Measurements from ENCODE around the gene ABCB1. TPM values are rescaled to one million over a fixed set of nuclear protein-coding genes. Genes with fewer than 3 reads are reported as not detected.

The ABCB1 gene
- polyA plus RNA-seq, 1 donor from 2014 or later, result 1.6 TPM

DNA sequence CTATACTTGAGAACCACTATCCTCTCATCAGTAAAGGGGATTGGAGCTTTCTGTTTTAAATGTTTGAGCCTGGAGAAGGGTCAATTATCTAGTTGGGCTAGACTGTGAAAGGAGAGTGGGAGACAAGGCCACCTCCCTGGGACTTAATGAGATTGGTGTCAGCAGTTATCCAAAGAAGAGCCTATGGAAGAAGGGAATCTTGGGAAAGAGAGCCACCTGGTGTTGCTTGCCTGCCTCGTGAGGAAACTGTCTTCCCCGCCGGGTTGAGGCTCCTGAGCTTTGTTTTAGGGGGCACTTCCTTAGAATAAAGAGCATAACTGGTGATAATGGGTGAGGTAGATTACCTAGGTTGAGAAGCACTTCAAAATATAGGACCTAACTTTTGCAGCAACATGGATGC lies 93.2 kb downstream of the ABCB1 start:
- Histone ChIP-seq H3K9me2 (ENCODE audit: insufficient read depth, low read length) (no peaks in the 10 kb centered on the region), H3K4me2 (ENCODE audit: low read length) (no peak overlapping the region), H4K20me1 (ENCODE audit: insufficient read depth) (no peaks in the 10 kb centered on the region), H3K27ac (ENCODE audit: low read length) (no peak overlapping the region), H3K79me2 (replicated peaks; ENCODE audit: insufficient read depth, low read length) (no peaks in the 10 kb centered on the region), H3K9ac (ENCODE audit: low read length) (no peak overlapping the region), H3K9me3 (ENCODE audit: low read length) (no peaks in the 10 kb centered on the region), H3K4me3 (ENCODE audit: low read length) (no peak overlapping the region), H2AFZ (ENCODE audit: low read depth, low read length) (no peak overlapping the region), H3K27me3 (ENCODE audit: insufficient read depth, low read depth, low read length) (no peaks in the 10 kb centered on the region), H3F3A (ENCODE audit: insufficient read depth, low read length, poor library complexity, severe bottlenecking) (no peaks in the 10 kb centered on the region), H3K36me3 (ENCODE audit: insufficient read depth, low read length) (no peaks in the 10 kb centered on the region)
- TF ChIP-seq REST (IDR thresholded peaks at IDR 0.05; ENCODE audit: borderline replicate concordance), result no peak
- no peak for TF ChIP-seq MXI1 (conservative IDR thresholded peaks at IDR 0.05; ENCODE audit: poor library complexity, severe bottlenecking)
- no peak for TF ChIP-seq EZH2 (IDR thresholded peaks at IDR 0.05; ENCODE audit: borderline replicate concordance, insufficient read depth, low read length, poor library complexity, severe bottlenecking)
- no peak for TF ChIP-seq POLR2AphosphoS5 (IDR thresholded peaks at IDR 0.05)
- no peak for TF ChIP-seq EP300 (conservative IDR thresholded peaks at IDR 0.05; ENCODE audit: poor library complexity, severe bottlenecking)
- TF ChIP-seq SMC3 (conservative IDR thresholded peaks at IDR 0.05; ENCODE audit: poor library complexity), result no peak
- TF ChIP-seq, protein P1, sequence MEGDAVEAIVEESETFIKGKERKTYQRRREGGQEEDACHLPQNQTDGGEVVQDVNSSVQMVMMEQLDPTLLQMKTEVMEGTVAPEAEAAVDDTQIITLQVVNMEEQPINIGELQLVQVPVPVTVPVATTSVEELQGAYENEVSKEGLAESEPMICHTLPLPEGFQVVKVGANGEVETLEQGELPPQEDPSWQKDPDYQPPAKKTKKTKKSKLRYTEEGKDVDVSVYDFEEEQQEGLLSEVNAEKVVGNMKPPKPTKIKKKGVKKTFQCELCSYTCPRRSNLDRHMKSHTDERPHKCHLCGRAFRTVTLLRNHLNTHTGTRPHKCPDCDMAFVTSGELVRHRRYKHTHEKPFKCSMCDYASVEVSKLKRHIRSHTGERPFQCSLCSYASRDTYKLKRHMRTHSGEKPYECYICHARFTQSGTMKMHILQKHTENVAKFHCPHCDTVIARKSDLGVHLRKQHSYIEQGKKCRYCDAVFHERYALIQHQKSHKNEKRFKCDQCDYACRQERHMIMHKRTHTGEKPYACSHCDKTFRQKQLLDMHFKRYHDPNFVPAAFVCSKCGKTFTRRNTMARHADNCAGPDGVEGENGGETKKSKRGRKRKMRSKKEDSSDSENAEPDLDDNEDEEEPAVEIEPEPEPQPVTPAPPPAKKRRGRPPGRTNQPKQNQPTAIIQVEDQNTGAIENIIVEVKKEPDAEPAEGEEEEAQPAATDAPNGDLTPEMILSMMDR (IDR thresholded peaks at IDR 0.05; ENCODE audit: poor library complexity, severe bottlenecking), result no peak
- no peak for TF ChIP-seq TAF1 (IDR thresholded peaks at IDR 0.05; ENCODE audit: low read depth)
- no peak for TF ChIP-seq RAD21 (conservative IDR thresholded peaks at IDR 0.05)

DNA sequence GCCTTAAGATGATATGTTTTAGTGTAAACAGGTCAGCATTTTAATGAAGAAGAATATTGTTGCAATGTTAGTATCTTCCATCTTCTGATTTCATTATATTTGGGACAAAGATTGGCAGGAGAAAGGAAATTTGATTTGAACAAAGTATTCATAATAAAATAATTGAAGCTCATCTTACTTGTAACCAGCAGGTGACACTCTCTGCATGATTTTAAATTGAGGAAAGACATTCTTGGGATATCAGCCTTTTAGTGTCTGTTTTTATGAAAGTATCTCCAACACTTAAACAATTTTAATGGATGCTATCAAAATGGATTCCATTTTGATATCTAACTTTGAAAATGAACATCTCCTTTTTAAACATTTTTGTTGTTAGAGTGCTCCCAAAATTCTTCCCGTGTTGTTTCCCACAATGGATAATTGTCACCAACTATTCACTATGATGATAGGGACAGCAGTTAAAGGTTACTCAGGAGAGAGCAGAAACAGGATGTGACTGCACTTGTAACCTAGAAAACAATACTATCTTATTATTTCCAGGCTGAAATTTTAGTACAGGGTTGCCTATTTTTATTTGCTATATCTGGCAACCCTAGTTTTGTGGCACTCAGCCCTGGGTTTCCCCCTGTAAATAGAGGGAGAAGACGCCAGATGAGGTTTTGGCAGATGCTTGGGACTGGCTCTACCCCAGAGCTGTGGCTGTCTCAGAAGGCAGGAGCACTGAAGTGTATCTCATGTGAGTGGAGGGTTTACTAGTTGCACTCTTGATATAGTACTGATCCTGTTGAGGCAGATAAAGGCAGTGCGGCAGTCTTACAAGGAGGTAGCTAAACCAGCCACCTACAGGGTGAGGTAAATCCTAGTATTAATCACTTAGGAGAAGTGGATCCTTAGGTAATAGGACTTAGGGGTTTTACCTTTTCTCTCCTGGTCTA lies 94.2 kb downstream of the ABCB1 start:
- H3K9me2 ChIP-seq (ENCODE audit: insufficient read depth, low read length), result no peaks in the 10 kb centered on the region
- TF ChIP-seq REST (IDR thresholded peaks at IDR 0.05; ENCODE audit: borderline replicate concordance) (no peak), EP300 (conservative IDR thresholded peaks at IDR 0.05; ENCODE audit: poor library complexity, severe bottlenecking) (no peak), MXI1 (conservative IDR thresholded peaks at IDR 0.05; ENCODE audit: poor library complexity, severe bottlenecking) (no peak), RAD21 (conservative IDR thresholded peaks at IDR 0.05) (peak; percentile 87), POLR2AphosphoS5 (IDR thresholded peaks at IDR 0.05) (no peak), EZH2 (IDR thresholded peaks at IDR 0.05; ENCODE audit: borderline replicate concordance, insufficient read depth, low read length, poor library complexity, severe bottlenecking) (no peak), SMC3 (conservative IDR thresholded peaks at IDR 0.05; ENCODE audit: poor library complexity) (peak; percentile 91), TAF1 (IDR thresholded peaks at IDR 0.05; ENCODE audit: low read depth) (no peak)
- TF ChIP-seq, protein P1 (IDR thresholded peaks at IDR 0.05; ENCODE audit: poor library complexity, severe bottlenecking), result peak; percentile 85
- H3K4me2 ChIP-seq (ENCODE audit: low read length), result no peak overlapping the region
- H3K9ac ChIP-seq (ENCODE audit: low read length), result no peak overlapping the region
- no peaks in the 10 kb centered on the region for H3F3A ChIP-seq (ENCODE audit: insufficient read depth, low read length, poor library complexity, severe bottlenecking)
- no peak overlapping the region for H3K27ac ChIP-seq (ENCODE audit: low read length)
- no peaks in the 10 kb centered on the region for H3K27me3 ChIP-seq (ENCODE audit: insufficient read depth, low read depth, low read length)
- H4K20me1 ChIP-seq (ENCODE audit: insufficient read depth), result no peaks in the 10 kb centered on the region
- H3K4me3 ChIP-seq (ENCODE audit: low read length), result no peak overlapping the region
- H3K79me2 ChIP-seq (replicated peaks; ENCODE audit: insufficient read depth, low read length), result no peaks in the 10 kb centered on the region
- H2AFZ ChIP-seq (ENCODE audit: low read depth, low read length), result no peak overlapping the region
- no peaks in the 10 kb centered on the region for H3K9me3 ChIP-seq (ENCODE audit: low read length)
- H3K36me3 ChIP-seq (ENCODE audit: insufficient read depth, low read length), result no peaks in the 10 kb centered on the region

Measured in neural cell (in vitro differentiated cells).